Adrenal gland (tissue), 12 donors: ENCODE data around the gene CPNE8. TPM values are rescaled to one million over a fixed set of nuclear protein-coding genes. Genes with fewer than 3 reads are reported as not detected.

Source experiments
- DNase-seq, 7 donors: peaks; one replicate each; pipeline ENCODE4 v3.0.0-alpha.2; 2019 to 2020
- H3K27ac ChIP-seq, 5 donors: fragments of 200-600 bp; sonication (generic) in 4 of 5; 1 replicate in 3 of 5; 2 replicates in 2 of 5; pipeline versions ENCODE4 v1.5.1 to v1.8.0; 2016 to 2020; ENCODE audit warnings: mild to moderate bottlenecking in 1 of 5
- H3K27me3 ChIP-seq: fragments of 200-600 bp; 2 replicates; pipeline ENCODE4 v1.8.0; 2021
- H3K36me3 ChIP-seq, 2 donors: fragments of 200-600 bp; replicated peaks in 1 of 2; 1 replicate in 1 of 2; 2 replicates in 1 of 2; pipeline versions ENCODE4 v1.5.1 to v1.8.0; 2018 to 2022
- H3K4me1 ChIP-seq, 2 donors: fragments of 200-600 bp; replicated peaks in 1 of 2; 1 replicate in 1 of 2; 2 replicates in 1 of 2; pipeline versions ENCODE4 v1.5.1 to v1.8.0; 2018 to 2021
- H3K4me3 ChIP-seq, 4 donors: fragments of 200-600 bp; sonication (generic) in 3 of 4; one replicate each; pipeline ENCODE4 v1.5.1; 2016 to 2018
- H3K9me3 ChIP-seq, 3 donors: fragments of 200-600 bp; sonication (generic) in 1 of 3; replicated peaks in 1 of 3; 1 replicate in 2 of 3; 2 replicates in 1 of 3; pipeline versions ENCODE4 v1.5.1 to v1.8.0; 2016 to 2021
- CTCF ChIP-seq, 6 experiments: fragments of 450-650 bp in 4 of 6; fragments of 200-600 bp in 2 of 6; sonication (generic) in 1 of 6; IDR thresholded peaks; 1 replicate in 5 of 6; 2 replicates in 1 of 6; pipeline versions ENCODE4 v1.5.1 to v1.8.0; 2016 to 2021; ENCODE audit warnings: antibody characterized with exemption in 6 of 6, mild to moderate bottlenecking in 2 of 6, moderate library complexity in 1 of 6
- POLR2A ChIP-seq, 2 donors: fragments of 450-650 bp; IDR thresholded peaks; one replicate each; pipeline ENCODE4 v1.6.1; 2017; ENCODE audit warnings: antibody characterized with exemption in 2 of 2, mild to moderate bottlenecking in 2 of 2, moderate library complexity in 1 of 2
- WGBS, 4 donors: extraction: QIAGEN DNeasy Blood & Tissue Kit in 2 of 4; methylation state at CpG; one replicate each; pipeline versions ENCODE4 v1.1.5 to v1.1.7; 2013 to 2017; 5-methylcytosine and 5-hydroxymethylcytosine counted together
- intact Hi-C, 2 donors: fragments of 100-400 bp; cut with DNase I; formaldehyde crosslinking; loops; one replicate each; pipeline versions ENCODE4 v1.14.1 to v1.15.0; 2022 to 2023
- polyA plus RNA-seq, 3 donors: library from polyadenylated mRNA; stranded (reverse); fragments of 200-250 nt in 2 of 3; fragments of 350-450 nt in 1 of 3; fragmentation: Illumina TruSeq in 1 of 3; extraction: RNeasy Lipid Tissue Mini Kit (QIAGEN cat#74804) in 1 of 3; gene quantifications; one replicate each; pipeline ENCODE4 v1.2.3, GENCODE V29; 2013 to 2014
- total RNA-seq, 9 donors: library from RNA; depleted of rRNA in 4 of 9; stranded (reverse); fragments of >200 nt in 4 of 9; fragments of 120-200 nt in 1 of 9; fragmentation: NEBNext Ultra II Directional in 1 of 9; extraction: Animal tissue kit (Norgen Biotek cat#: 25700) in 1 of 9; gene quantifications; one replicate each; pipeline versions ENCODE4 v1.1.0 to v1.2.4, GENCODE V29; 2013 to 2023
- donor health status: healthy with polysubstance abuse.
- donor health status: Bipolar disorder and iron deficiency.
- donor health status: DM: yes; HTN: yes; CAD: no.
- donor health status: DM: no; HTN: no; CAD: no.
- donor health status: DM: no; HTN: no; CAD: no.
- donor health status: DM: yes; HTN: yes; CAD: no.

CPNE8 gene
- total and polyA plus RNA-seq, 12 donors = 5.8 to 36.3 (median 17.4) TPM

GRCh38 chr12:38689704-38690103 lies 215.7 kb downstream of the CPNE8 start:
- intact Hi-C loops = no loop called here
- Histone ChIP-seq H3K9me3 (no peaks in the 10 kb centered on the region), H3K27ac (no peak overlapping the region), H3K36me3 (no peaks in the 10 kb centered on the region), H3K27me3 (no peaks in the 10 kb centered on the region), H3K4me1 (no peaks in the 10 kb centered on the region), H3K4me3 (no peak overlapping the region)
- TF ChIP-seq POLR2A (IDR thresholded peaks at IDR 0.05) = no peak
- TF ChIP-seq CTCF (IDR thresholded peaks at IDR 0.05) = no peak
- no peak for DNase-seq
- WGBS, 4 donors = 75 to 79% (median 76%) methylated on average over 5 of the region's 5 CpGs

- H3K27me3 ChIP-seq = no peaks in the 10 kb centered on the region
- TF ChIP-seq CTCF (IDR thresholded peaks at IDR 0.05) (no peak), POLR2A (IDR thresholded peaks at IDR 0.05) (no peak)
- no peaks in the 10 kb centered on the region for H3K4me1 ChIP-seq
- 67 to 81% (median 73%) methylated on average over 1 of the region's 1 CpG for WGBS, 4 donors
- no peak overlapping the region for H3K27ac ChIP-seq
- intact Hi-C loops = no loop called here
- no peak for DNase-seq
- no peaks in the 10 kb centered on the region for H3K9me3 ChIP-seq
- H3K36me3 ChIP-seq = no peaks in the 10 kb centered on the region
- no peak overlapping the region for H3K4me3 ChIP-seq
Observed at GRCh38 chr12:38689195-38689594, 216.2 kb downstream of the CPNE8 start.

- WGBS, 4 donors = 79 to 91% (median 88%) methylated on average over 2 of the region's 2 CpGs
- intact Hi-C loops = no loop called here
- H3K27ac ChIP-seq = no peak overlapping the region
- H3K4me3 ChIP-seq = no peak overlapping the region
- peaks cover 0 to 8% (median 0%) of the 10 kb centered on the region in 3 donors for H3K9me3 ChIP-seq
- TF ChIP-seq CTCF (IDR thresholded peaks at IDR 0.05) (no peak), POLR2A (IDR thresholded peaks at IDR 0.05) (no peak)
- no peaks in the 10 kb centered on the region for H3K27me3 ChIP-seq
- H3K36me3 ChIP-seq = no peaks in the 10 kb centered on the region
- no peaks in the 10 kb centered on the region for H3K4me1 ChIP-seq
- no peak for DNase-seq
Observed at GRCh38 chr12:38682521-38682920, 222.9 kb downstream of the CPNE8 start.

- no peaks in the 10 kb centered on the region for H3K27me3 ChIP-seq
- no peaks in the 10 kb centered on the region for H3K4me1 ChIP-seq
- no peak overlapping the region for H3K27ac ChIP-seq
- DNase-seq = no peak
- H3K36me3 ChIP-seq = no peaks in the 10 kb centered on the region
- intact Hi-C loops = no loop called here
- H3K4me3 ChIP-seq = no peak overlapping the region
- 47 to 62% (median 52%) methylated on average over 2 of the region's 2 CpGs for WGBS, 4 donors
- H3K9me3 ChIP-seq = no peaks in the 10 kb centered on the region
- TF ChIP-seq POLR2A (IDR thresholded peaks at IDR 0.05) (no peak), CTCF (IDR thresholded peaks at IDR 0.05) (no peak)
Observed at GRCh38 chr12:38669530-38669929, 235.9 kb downstream of the CPNE8 start.
